Epithelial cell of proximal tubule (primary cell): ENCODE data around the gene NADK2. TPM values are rescaled to one million over a fixed set of nuclear protein-coding genes. Genes with fewer than 3 reads are reported as not detected.

Source experiments
- DNase-seq: peaks from one replicate; pipeline ENCODE4 v3.0.0-alpha.2; 2011; ENCODE audit warnings: low read depth
- H3K4me3 ChIP-seq: 2 replicates; pipeline ENCODE4 v1.5.1; 2011; ENCODE audit warnings: low read depth, mild to moderate bottlenecking, low read length
- CTCF ChIP-seq: conservative IDR thresholded peaks from 2 replicates; pipeline ENCODE4 v1.5.1; 2012; ENCODE audit warnings: low read depth, mild to moderate bottlenecking, low read length
- total RNA-seq: library from RNA; depleted of rRNA; stranded (reverse); fragments of >200 nt; gene quantifications from 2 replicates; pipeline ENCODE4 v1.2.3, GENCODE V29; 2015

NADK2 gene
- total RNA-seq, 1 donor from 2014 or later, result 27.1 TPM

GRCh38 chr5:36246036-36246800, 4.5 kb upstream of the NADK2 start:
- no peak overlapping the region for H3K4me3 ChIP-seq
- no peak for TF ChIP-seq CTCF
- DNase-seq, result no peak

- H3K4me3 ChIP-seq, result no peak overlapping the region
- TF ChIP-seq CTCF, result no peak
- no peak for DNase-seq
These were observed 2.4 kb upstream of the NADK2 start for GRCh38 chr5:36244076-36244475.

GRCh38 chr5:36243653-36244052, 1.9 kb upstream of the NADK2 start:
- no peak for TF ChIP-seq CTCF
- DNase-seq, result no peak
- H3K4me3 ChIP-seq, result no peak overlapping the region

- no peak for TF ChIP-seq CTCF
- no peak for DNase-seq
- peak overlapping the region; percentile 86 for H3K4me3 ChIP-seq
These were observed 1.1 kb upstream of the NADK2 start for GRCh38 chr5:36242534-36243485.

- DNase-seq, result no peak
- H3K4me3 ChIP-seq, result peak overlapping the region; percentile 86
- no peak for TF ChIP-seq CTCF
These were observed 720 bp downstream of the NADK2 start for GRCh38 chr5:36240779-36241630.

- DNase-seq, result no peak
- H3K4me3 ChIP-seq, result peak overlapping the region; percentile 86
- TF ChIP-seq CTCF, result no peak
These were observed 2.1 kb downstream of the NADK2 start for GRCh38 chr5:36239370-36240293.
